ENCODE data around the gene HDAC9. TPM values are rescaled to one million over a fixed set of nuclear protein-coding genes. Genes with fewer than 3 reads are reported as not detected.

Gene HDAC9
- polyA plus RNA-seq, 1 of the 3 experiments (the other 2 are of a cell fraction), result 11.6 TPM

- DNase-seq, result no peak
- H3K27me3 ChIP-seq (ENCODE audit: insufficient read depth), result no peaks in the 10 kb centered on the region
- POLR2A ChIA-PET, result no interaction called here
Observed at GRCh38 chr7:18771834-18772566, 276.5 kb downstream of the HDAC9 start.

DNA sequence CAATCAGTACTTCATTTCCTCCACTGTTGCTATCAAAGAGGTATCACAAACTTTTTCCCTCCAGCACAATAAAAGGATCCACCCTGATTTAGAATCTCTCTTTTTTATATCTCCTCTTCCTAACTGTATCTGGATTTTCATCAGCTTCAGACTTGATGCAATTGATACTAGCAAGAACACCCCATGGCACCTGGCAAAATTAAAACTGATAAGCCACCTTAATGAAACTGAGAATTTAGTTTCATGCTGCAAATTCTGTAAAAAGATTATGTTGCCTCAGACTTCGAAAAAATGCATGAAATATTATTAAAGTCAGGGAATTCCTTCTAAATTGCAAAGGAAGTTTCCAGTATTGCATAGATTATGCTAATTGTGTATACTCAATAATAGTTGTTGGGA lies 277.0 kb downstream of the HDAC9 start:
- no peaks in the 10 kb centered on the region for H3K27me3 ChIP-seq (ENCODE audit: insufficient read depth)
- CTCF ChIA-PET, result interaction anchor here (0.8 to 2.5 kb wide), 7 partner anchors 8 to 120 kb away, joined by 3 to 11 read pairs (median 3); no protein-coding TSS in a partner anchor

More at GRCh38 chr7:18771834-18772566, 276.5 kb downstream of the HDAC9 start:
- TF ChIP-seq GATA2 (CRISPR knock-in tag; IDR thresholded peaks at IDR 0.05) (peak; percentile 19; the same call in 1 of the 2 replicates), CHD2 (IDR thresholded peaks at IDR 0.05; ENCODE audit: low read length, partially characterized antibody) (no peak)
- CTCF ChIA-PET, result interaction anchor here (0.9 to 2.5 kb wide), 9 partner anchors 8 to 350 kb away, joined by 3 to 11 read pairs (median 3); no protein-coding TSS in a partner anchor
- no peaks in the 10 kb centered on the region for H3K79me2 ChIP-seq (ENCODE audit: insufficient read depth)
- H3K9ac ChIP-seq, result no peak overlapping the region
- no peak overlapping the region for H3K4me3 ChIP-seq (ENCODE audit: low read depth in 2 of 2, low read length in 1 of 2)
- H3F3A ChIP-seq (replicated peaks; ENCODE audit: insufficient read depth), result peaks cover 14% of the 10 kb centered on the region
- H3K4me1 ChIP-seq (ENCODE audit: control insufficient read depth in 1 of 2, insufficient read depth in 2 of 2, low read depth in 1 of 2, low read length in 1 of 2), result peaks cover 12 to 29% of the 10 kb centered on the region in 2 experiments
- H3K4me2 ChIP-seq, result no peak overlapping the region
- H3K36me3 ChIP-seq (replicated peaks in 1 of 2; ENCODE audit: control insufficient read depth in 1 of 2, insufficient read depth in 2 of 2, low read length in 1 of 2), result peaks cover 0 to 2% of the 10 kb centered on the region in 2 experiments
- H4K20me1 ChIP-seq (ENCODE audit: insufficient read depth), result no peaks in the 10 kb centered on the region
- WGBS (ENCODE audit: low lambda C conversion rate), result 65% methylated on average over 2 of the region's 2 CpGs
- peak overlapping the region in 1 of 2 experiments; percentile 26; a peak in 1 of 4 replicates for H3K27ac ChIP-seq (ENCODE audit: low read depth in 2 of 2, low read length in 1 of 2)
- H2AFZ ChIP-seq (ENCODE audit: low read depth), result no peak overlapping the region
- H3K9me2 ChIP-seq, result no peaks in the 10 kb centered on the region
- no peaks in the 10 kb centered on the region for H3K9me3 ChIP-seq

DNA sequence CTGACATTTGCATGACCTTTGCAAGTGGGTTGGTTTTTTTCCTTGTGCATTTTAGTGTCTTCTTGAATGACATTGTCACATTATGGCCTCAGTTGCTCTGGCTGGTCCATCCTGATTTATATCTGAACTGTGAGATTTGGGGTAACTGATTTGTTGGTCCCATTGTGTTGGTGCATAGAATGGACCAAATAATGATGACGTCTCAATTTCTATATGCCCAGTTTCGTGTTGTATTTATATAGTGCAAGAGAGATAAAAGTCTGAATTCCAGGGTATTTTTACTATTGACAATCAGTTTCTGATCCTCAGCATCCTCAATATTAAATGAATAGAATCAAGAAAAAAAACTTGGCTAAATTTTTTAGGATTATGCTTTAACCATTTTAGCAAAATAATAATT lies 281.8 kb downstream of the HDAC9 start:
- ChIA-PET POLR2A (no interaction called here), CTCF (no interaction called here)
- Histone ChIP-seq H3F3A (replicated peaks; ENCODE audit: insufficient read depth) (peaks cover 10% of the 10 kb centered on the region), H3K9me3 (no peaks in the 10 kb centered on the region), H3K36me3 (replicated peaks in 1 of 2; ENCODE audit: control insufficient read depth in 1 of 2, insufficient read depth in 2 of 2, low read length in 1 of 2) (no peaks in the 10 kb centered on the region), H3K27ac (ENCODE audit: low read depth in 2 of 2, low read length in 1 of 2) (no peak overlapping the region), H3K4me2 (no peak overlapping the region), H3K27me3 (ENCODE audit: insufficient read depth) (no peaks in the 10 kb centered on the region), H3K9ac (no peak overlapping the region), H3K4me1 (ENCODE audit: control insufficient read depth in 1 of 2, insufficient read depth in 2 of 2, low read depth in 1 of 2, low read length in 1 of 2) (peaks cover 0 to 15% of the 10 kb centered on the region in 2 experiments; a peak in 2 of 4 replicates), H2AFZ (ENCODE audit: low read depth) (no peak overlapping the region), H3K9me2 (no peaks in the 10 kb centered on the region), H4K20me1 (ENCODE audit: insufficient read depth) (no peaks in the 10 kb centered on the region), H3K4me3 (ENCODE audit: low read depth in 2 of 2, low read length in 1 of 2) (no peak overlapping the region), H3K79me2 (ENCODE audit: insufficient read depth) (no peaks in the 10 kb centered on the region)
- DNase-seq, result no peak
- 86% methylated on average over 2 of the region's 2 CpGs for WGBS (ENCODE audit: low lambda C conversion rate)
- TF ChIP-seq, protein P1, sequence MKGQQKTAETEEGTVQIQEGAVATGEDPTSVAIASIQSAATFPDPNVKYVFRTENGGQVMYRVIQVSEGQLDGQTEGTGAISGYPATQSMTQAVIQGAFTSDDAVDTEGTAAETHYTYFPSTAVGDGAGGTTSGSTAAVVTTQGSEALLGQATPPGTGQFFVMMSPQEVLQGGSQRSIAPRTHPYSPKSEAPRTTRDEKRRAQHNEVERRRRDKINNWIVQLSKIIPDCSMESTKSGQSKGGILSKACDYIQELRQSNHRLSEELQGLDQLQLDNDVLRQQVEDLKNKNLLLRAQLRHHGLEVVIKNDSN (IDR thresholded peaks at IDR 0.05; ENCODE audit: borderline replicate concordance, low read depth), result no peak
- no peak for TF ChIP-seq TCF12 (IDR thresholded peaks at IDR 0.05)
- TF ChIP-seq EP300 (IDR thresholded peaks at IDR 0.05; ENCODE audit: borderline replicate concordance in 1 of 2, low read depth in 1 of 2, low read length in 1 of 2), result no peak
- no peak for TF ChIP-seq SIN3A (IDR thresholded peaks at IDR 0.05; ENCODE audit: borderline replicate concordance, low read depth, low read length)
- no peak for TF ChIP-seq YY1 (IDR thresholded peaks at IDR 0.05; ENCODE audit: low read depth)
- no peak for TF ChIP-seq MXI1 (IDR thresholded peaks at IDR 0.05; ENCODE audit: low read depth, low read length)
- no peak for TF ChIP-seq MEF2A (IDR thresholded peaks at IDR 0.05; ENCODE audit: borderline replicate concordance, low read depth)
- TF ChIP-seq FOXM1 (IDR thresholded peaks at IDR 0.05; ENCODE audit: low read depth), result no peak
- TF ChIP-seq, protein P2, sequence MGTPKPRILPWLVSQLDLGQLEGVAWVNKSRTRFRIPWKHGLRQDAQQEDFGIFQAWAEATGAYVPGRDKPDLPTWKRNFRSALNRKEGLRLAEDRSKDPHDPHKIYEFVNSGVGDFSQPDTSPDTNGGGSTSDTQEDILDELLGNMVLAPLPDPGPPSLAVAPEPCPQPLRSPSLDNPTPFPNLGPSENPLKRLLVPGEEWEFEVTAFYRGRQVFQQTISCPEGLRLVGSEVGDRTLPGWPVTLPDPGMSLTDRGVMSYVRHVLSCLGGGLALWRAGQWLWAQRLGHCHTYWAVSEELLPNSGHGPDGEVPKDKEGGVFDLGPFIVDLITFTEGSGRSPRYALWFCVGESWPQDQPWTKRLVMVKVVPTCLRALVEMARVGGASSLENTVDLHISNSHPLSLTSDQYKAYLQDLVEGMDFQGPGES (IDR thresholded peaks at IDR 0.05; ENCODE audit: low read depth, low read length), result no peak
- no peak for TF ChIP-seq GABPA (IDR thresholded peaks at IDR 0.05; ENCODE audit: low read depth)
- TF ChIP-seq EZH2phosphoT487 (IDR thresholded peaks at IDR 0.05; ENCODE audit: borderline replicate concordance, low read depth), result no peak
- no peak for TF ChIP-seq CHD2 (IDR thresholded peaks at IDR 0.05; ENCODE audit: low read length, partially characterized antibody)

More for the DNA sequence above, 277.0 kb downstream of the HDAC9 start:
- Histone ChIP-seq H3K9me2 (no peaks in the 10 kb centered on the region), H3K4me2 (no peak overlapping the region), H3K27ac (ENCODE audit: low read depth in 2 of 2, low read length in 1 of 2) (peak overlapping the region in 1 of 2 experiments; percentile 26; a peak in 1 of 4 replicates), H3K79me2 (ENCODE audit: insufficient read depth) (no peaks in the 10 kb centered on the region), H3K9me3 (no peaks in the 10 kb centered on the region), H4K20me1 (ENCODE audit: insufficient read depth) (no peaks in the 10 kb centered on the region), H2AFZ (ENCODE audit: low read depth) (no peak overlapping the region), H3K9ac (no peak overlapping the region), H3F3A (replicated peaks; ENCODE audit: insufficient read depth) (peaks cover 16% of the 10 kb centered on the region), H3K36me3 (replicated peaks in 1 of 2; ENCODE audit: control insufficient read depth in 1 of 2, insufficient read depth in 2 of 2, low read length in 1 of 2) (peaks cover 0 to under 1% of the 10 kb centered on the region in 2 experiments), H3K4me1 (ENCODE audit: control insufficient read depth in 1 of 2, insufficient read depth in 2 of 2, low read depth in 1 of 2, low read length in 1 of 2) (peaks cover 12 to 29% of the 10 kb centered on the region in 2 experiments), H3K4me3 (ENCODE audit: low read depth in 2 of 2, low read length in 1 of 2) (no peak overlapping the region)
- WGBS (ENCODE audit: low lambda C conversion rate), result 70% methylated on average over 1 of the region's 1 CpG
- TF ChIP-seq NRF1 (IDR thresholded peaks at IDR 0.05; ENCODE audit: low read depth, low read length) (no peak), RCOR1 (IDR thresholded peaks at IDR 0.05; ENCODE audit: low read length) (no peak; the same call in 1 of the 2 replicates), GATA2 (CRISPR knock-in tag; IDR thresholded peaks at IDR 0.05) (peak; percentile 53)
- TF ChIP-seq, protein P3, sequence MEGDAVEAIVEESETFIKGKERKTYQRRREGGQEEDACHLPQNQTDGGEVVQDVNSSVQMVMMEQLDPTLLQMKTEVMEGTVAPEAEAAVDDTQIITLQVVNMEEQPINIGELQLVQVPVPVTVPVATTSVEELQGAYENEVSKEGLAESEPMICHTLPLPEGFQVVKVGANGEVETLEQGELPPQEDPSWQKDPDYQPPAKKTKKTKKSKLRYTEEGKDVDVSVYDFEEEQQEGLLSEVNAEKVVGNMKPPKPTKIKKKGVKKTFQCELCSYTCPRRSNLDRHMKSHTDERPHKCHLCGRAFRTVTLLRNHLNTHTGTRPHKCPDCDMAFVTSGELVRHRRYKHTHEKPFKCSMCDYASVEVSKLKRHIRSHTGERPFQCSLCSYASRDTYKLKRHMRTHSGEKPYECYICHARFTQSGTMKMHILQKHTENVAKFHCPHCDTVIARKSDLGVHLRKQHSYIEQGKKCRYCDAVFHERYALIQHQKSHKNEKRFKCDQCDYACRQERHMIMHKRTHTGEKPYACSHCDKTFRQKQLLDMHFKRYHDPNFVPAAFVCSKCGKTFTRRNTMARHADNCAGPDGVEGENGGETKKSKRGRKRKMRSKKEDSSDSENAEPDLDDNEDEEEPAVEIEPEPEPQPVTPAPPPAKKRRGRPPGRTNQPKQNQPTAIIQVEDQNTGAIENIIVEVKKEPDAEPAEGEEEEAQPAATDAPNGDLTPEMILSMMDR (IDR thresholded peaks at IDR 0.05), result no peak
- DNase-seq, result no peak
- POLR2A ChIA-PET, result no interaction called here

Data from SK-N-SH (cell line).